Skeletal muscle satellite cell (primary cell): Measurements from ENCODE around the gene ADAM19.

Experiments used
- H3K27me3 ChIP-seq: 2 replicates; pipeline ENCODE4 v1.7.0; 2013; ENCODE audit warnings: low read length; ENCODE audit not compliant: control insufficient read depth, insufficient read depth
- H3K36me3 ChIP-seq: 2 replicates; pipeline ENCODE4 v1.7.0; 2013; ENCODE audit warnings: mild to moderate bottlenecking, control low read depth, low read length; ENCODE audit not compliant: insufficient read depth
- H3K4me1 ChIP-seq: 2 replicates; pipeline ENCODE4 v1.7.0; 2013; ENCODE audit warnings: low read length; ENCODE audit not compliant: control insufficient read depth, insufficient read depth
- H3K4me2 ChIP-seq: 2 replicates; pipeline ENCODE4 v1.7.0; 2013; ENCODE audit warnings: mild to moderate bottlenecking, low read length
- H3K4me3 ChIP-seq: 2 replicates; pipeline ENCODE4 v1.7.0; 2013; ENCODE audit warnings: low read length
- H3K9ac ChIP-seq: 2 replicates; pipeline ENCODE4 v1.7.0; 2013; ENCODE audit warnings: mild to moderate bottlenecking, low read depth, low read length, moderate library complexity
- H3K9me3 ChIP-seq: replicated peaks from 2 replicates; pipeline ENCODE4 v1.7.0; 2013; ENCODE audit warnings: mild to moderate bottlenecking, control low read depth, low read length

ADAM19 gene

GRCh38 chr5:157533011-157533481 is 42.5 kb downstream of the ADAM19 start:
- Histone ChIP-seq H3K4me1 (peaks cover 9% of the 10 kb centered on the region), H3K36me3 (peaks cover 56% of the 10 kb centered on the region), H3K4me2 (no peak overlapping the region), H3K4me3 (no peak overlapping the region), H3K27me3 (no peaks in the 10 kb centered on the region), H3K9me3 (no peaks in the 10 kb centered on the region), H3K9ac (no peak overlapping the region)

- H3K36me3 ChIP-seq = peaks cover 57% of the 10 kb centered on the region
- peaks cover 12% of the 10 kb centered on the region for H3K4me1 ChIP-seq
Measured at GRCh38 chr5:157532022-157532421, 43.6 kb downstream of the ADAM19 start.

DNA sequence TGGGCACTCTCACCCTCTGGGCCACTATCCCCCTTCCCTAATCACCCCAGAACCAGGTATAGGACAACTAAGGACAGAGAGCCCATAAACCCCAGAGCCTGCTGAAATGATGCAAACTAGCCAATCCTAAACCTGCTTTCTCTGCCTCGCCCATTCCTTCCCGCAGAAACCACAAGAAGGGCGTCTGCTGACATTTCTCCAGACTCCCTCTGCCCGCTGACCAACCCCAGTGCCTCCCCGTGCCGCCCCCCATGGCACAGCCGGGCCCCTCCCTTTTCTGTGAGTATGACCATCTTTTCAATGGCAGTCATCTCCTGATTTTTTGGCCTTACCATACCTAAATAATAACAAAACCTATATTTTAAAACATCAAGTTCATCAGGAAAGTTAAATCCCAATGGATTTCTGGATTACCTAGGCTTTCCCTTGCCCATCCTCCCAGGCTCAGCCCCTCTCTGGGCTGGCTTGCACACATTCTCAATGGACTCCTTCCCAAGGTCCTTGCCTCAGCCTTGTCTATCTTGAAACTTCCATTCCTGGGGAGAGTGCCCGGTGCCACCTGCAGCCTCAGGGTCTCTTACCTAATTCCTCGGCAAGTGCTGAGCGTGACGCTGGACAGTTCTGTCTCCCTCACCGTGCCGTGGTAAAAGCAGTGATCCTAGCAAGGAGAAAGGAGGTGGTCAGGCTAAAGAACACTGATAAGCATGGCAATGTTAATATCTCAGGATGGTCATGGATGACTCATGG is 45.2 kb downstream of the ADAM19 start:
- peaks cover 12% of the 10 kb centered on the region for H3K4me1 ChIP-seq
- no peaks in the 10 kb centered on the region for H3K27me3 ChIP-seq
- H3K9ac ChIP-seq = no peak overlapping the region
- H3K9me3 ChIP-seq = no peaks in the 10 kb centered on the region
- no peak overlapping the region for H3K4me3 ChIP-seq
- no peak overlapping the region for H3K4me2 ChIP-seq
- peaks cover 43% of the 10 kb centered on the region for H3K36me3 ChIP-seq

More at GRCh38 chr5:157532022-157532421, 43.6 kb downstream of the ADAM19 start:
- Histone ChIP-seq H3K4me3 (no peak overlapping the region), H3K9me3 (no peaks in the 10 kb centered on the region), H3K9ac (no peak overlapping the region), H3K4me2 (no peak overlapping the region), H3K27me3 (no peaks in the 10 kb centered on the region)

- no peak overlapping the region for H3K4me3 ChIP-seq
- no peak overlapping the region for H3K4me2 ChIP-seq
- H3K4me1 ChIP-seq = peaks cover 19% of the 10 kb centered on the region
- H3K9me3 ChIP-seq = no peaks in the 10 kb centered on the region
- H3K36me3 ChIP-seq = peaks cover 43% of the 10 kb centered on the region
- H3K27me3 ChIP-seq = no peaks in the 10 kb centered on the region
- H3K9ac ChIP-seq = no peak overlapping the region
Measured at GRCh38 chr5:157529002-157529401, 46.6 kb downstream of the ADAM19 start.

GRCh38 chr5:157528036-157528632 is 47.4 kb downstream of the ADAM19 start:
- H3K9ac ChIP-seq = no peak overlapping the region
- no peak overlapping the region for H3K4me2 ChIP-seq
- H3K36me3 ChIP-seq = peaks cover 48% of the 10 kb centered on the region

GRCh38 chr5:157524887-157525286 is 50.7 kb downstream of the ADAM19 start:
- H3K36me3 ChIP-seq = peaks cover 30% of the 10 kb centered on the region
- H3K27me3 ChIP-seq = no peaks in the 10 kb centered on the region

More at GRCh38 chr5:157528036-157528632, 47.4 kb downstream of the ADAM19 start:
- no peaks in the 10 kb centered on the region for H3K27me3 ChIP-seq
- H3K9me3 ChIP-seq = no peaks in the 10 kb centered on the region
- peaks cover 20% of the 10 kb centered on the region for H3K4me1 ChIP-seq
- no peak overlapping the region for H3K4me3 ChIP-seq

DNA sequence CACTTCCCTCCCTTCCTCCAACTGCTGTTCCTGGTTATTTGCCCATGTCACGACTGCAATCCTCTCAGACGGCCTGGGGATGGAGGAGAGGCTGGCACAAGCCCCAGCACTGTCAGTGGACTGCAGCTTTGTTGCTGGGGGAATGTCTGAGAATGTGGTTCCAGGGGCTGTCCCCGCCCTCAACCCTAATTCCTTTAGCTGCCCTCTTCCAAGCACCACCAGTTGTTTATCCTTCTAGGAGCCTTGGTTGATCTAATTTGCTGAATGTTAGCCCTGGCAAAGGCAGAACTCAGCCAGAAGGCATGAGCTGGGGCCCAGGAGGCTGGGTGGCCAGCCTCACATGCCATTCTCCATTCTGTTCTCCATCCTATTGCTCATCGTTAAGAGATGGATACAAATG is 51.6 kb downstream of the ADAM19 start:
- Histone ChIP-seq H3K9me3 (no peaks in the 10 kb centered on the region), H3K4me2 (no peak overlapping the region), H3K27me3 (no peaks in the 10 kb centered on the region), H3K4me3 (no peak overlapping the region), H3K9ac (no peak overlapping the region), H3K4me1 (peaks cover 27% of the 10 kb centered on the region), H3K36me3 (peaks cover 32% of the 10 kb centered on the region)

More at GRCh38 chr5:157524887-157525286, 50.7 kb downstream of the ADAM19 start:
- H3K4me3 ChIP-seq = no peak overlapping the region
- no peak overlapping the region for H3K4me2 ChIP-seq
- no peak overlapping the region for H3K9ac ChIP-seq
- H3K4me1 ChIP-seq = peaks cover 27% of the 10 kb centered on the region
- no peaks in the 10 kb centered on the region for H3K9me3 ChIP-seq

GRCh38 chr5:157521704-157522029 is 53.9 kb downstream of the ADAM19 start:
- H3K36me3 ChIP-seq = peaks cover 27% of the 10 kb centered on the region
- H3K9ac ChIP-seq = no peak overlapping the region
- H3K27me3 ChIP-seq = no peaks in the 10 kb centered on the region
- H3K4me1 ChIP-seq = peaks cover 32% of the 10 kb centered on the region
- H3K4me3 ChIP-seq = no peak overlapping the region
- no peak overlapping the region for H3K4me2 ChIP-seq
- no peaks in the 10 kb centered on the region for H3K9me3 ChIP-seq

DNA sequence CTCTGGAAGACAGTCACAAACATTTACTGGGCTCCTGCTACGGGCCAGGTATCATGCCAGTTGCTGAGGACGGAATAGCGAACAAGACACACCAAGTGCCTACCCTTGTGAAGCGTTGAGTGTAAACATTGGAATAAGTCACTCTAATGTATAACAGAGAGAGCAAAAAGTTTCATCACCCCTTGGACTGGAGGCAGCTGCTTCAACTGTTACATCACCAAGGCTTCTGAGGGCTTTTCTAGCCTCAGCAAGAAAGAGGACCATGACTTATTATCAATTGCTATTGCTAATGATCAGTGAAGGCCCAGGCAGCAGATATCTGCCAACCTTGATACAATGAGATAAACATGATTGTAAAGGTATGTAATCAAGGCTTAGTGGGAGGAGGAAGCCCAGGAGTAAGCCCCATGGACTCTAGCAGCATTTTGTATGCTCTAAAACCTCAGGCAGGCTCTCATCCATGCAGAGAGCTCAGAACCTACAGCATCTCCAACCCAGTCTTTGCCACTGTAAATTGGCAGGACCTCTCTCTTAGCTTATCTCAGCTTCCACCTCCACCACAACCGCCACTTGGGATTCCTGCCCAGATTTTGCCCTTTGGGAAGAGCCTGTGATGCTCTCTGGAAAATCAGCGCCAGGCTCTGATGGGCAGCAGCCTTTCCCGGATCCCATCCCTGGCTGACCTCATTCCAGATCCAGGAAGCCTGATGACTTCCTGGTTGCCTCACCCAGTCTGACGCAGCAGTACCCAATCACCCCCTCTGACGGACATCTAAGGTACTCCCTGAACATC is 54.5 kb downstream of the ADAM19 start:
- Histone ChIP-seq H3K27me3 (no peaks in the 10 kb centered on the region), H3K9me3 (no peaks in the 10 kb centered on the region), H3K4me1 (peaks cover 38% of the 10 kb centered on the region), H3K4me2 (no peak overlapping the region), H3K9ac (no peak overlapping the region), H3K4me3 (no peak overlapping the region), H3K36me3 (peaks cover 27% of the 10 kb centered on the region)

DNA sequence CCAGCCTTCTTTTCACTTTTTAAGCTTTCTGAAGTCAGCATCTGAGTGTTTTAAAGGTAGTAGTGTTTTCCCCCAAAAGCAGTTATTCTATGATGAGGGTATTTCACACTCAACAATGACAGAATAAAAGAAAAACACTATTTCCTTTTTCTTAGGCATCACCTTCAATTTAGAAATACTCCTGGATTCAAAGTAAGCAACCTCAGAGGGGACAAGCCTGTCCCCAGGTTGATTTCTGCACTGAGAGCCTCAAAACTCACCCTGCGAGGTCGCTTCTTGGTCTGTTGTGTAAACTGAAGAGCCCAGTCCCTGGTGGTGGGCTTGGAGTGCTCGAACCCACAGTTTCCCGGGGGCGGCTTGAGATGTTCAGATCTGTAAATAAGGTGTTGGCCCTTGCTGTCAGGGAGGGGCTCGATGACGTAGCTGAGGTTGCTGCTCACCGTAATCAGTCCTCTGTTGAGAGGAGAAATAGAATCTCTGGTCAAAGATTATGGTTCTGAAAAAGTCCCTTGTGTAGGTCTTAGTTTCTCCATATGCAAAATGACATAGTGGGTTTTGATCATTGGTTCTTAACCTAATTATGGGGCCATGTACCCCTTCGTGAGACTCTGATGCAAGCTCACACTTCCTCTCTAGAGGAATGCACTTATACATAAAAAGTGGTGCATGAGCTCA is 55.9 kb downstream of the ADAM19 start:
- H3K9me3 ChIP-seq = no peaks in the 10 kb centered on the region
- no peak overlapping the region for H3K4me3 ChIP-seq
- H3K27me3 ChIP-seq = no peaks in the 10 kb centered on the region
- H3K4me2 ChIP-seq = no peak overlapping the region
- H3K4me1 ChIP-seq = peaks cover 46% of the 10 kb centered on the region
- no peak overlapping the region for H3K9ac ChIP-seq
- H3K36me3 ChIP-seq = peaks cover 28% of the 10 kb centered on the region

DNA sequence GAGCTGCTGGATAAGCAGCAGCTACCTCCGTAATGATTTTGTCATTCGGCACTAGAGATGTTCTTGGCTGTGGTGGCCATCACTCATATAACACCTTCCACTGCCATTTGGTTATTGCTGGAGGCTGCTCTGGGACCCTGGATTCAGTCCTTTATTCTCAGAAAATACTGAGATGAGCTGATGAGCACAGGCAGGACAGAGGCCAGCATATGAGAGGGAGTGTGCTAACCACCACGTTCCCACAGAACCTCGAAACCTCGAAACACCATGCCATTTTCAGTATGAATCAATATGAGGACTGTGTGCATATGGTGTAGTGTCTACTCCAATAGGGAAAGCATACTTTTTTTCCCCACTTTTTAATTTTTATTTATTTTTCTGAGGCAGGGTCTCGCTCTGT is 56.6 kb downstream of the ADAM19 start:
- no peaks in the 10 kb centered on the region for H3K27me3 ChIP-seq
- peaks cover 40% of the 10 kb centered on the region for H3K4me1 ChIP-seq
- H3K9me3 ChIP-seq = no peaks in the 10 kb centered on the region
- no peak overlapping the region for H3K4me2 ChIP-seq
- no peak overlapping the region for H3K9ac ChIP-seq
- peaks cover 29% of the 10 kb centered on the region for H3K36me3 ChIP-seq
- no peak overlapping the region for H3K4me3 ChIP-seq
